Kidney epithelial cell (primary cell): ENCODE results near the gene ANKS1B. TPM values are rescaled to one million over a fixed set of nuclear protein-coding genes. Genes with fewer than 3 reads are reported as not detected.

Experiments used
- DNase-seq: peaks from one replicate; pipeline ENCODE4 v3.0.0-alpha.2; 2010; ENCODE audit warnings: low read depth
- H3K27me3 ChIP-seq: 2 replicates; pipeline ENCODE4 v1.6.0; 2011; ENCODE audit warnings: low read length; ENCODE audit not compliant: control insufficient read depth, insufficient read depth
- H3K36me3 ChIP-seq: 2 replicates; pipeline ENCODE4 v1.5.1; 2011; ENCODE audit warnings: low read length; ENCODE audit not compliant: control insufficient read depth, insufficient read depth
- H3K4me3 ChIP-seq: 2 replicates; pipeline ENCODE4 v1.5.1; 2011; ENCODE audit warnings: low read depth, mild to moderate bottlenecking, control low read depth, low read length
- total RNA-seq: library from RNA; depleted of rRNA; stranded (reverse); fragments of >200 nt; gene quantifications from 2 replicates; pipeline ENCODE4 v1.2.3, GENCODE V29; 2015
- TF ChIP-seq, protein P1 (sequence below): IDR thresholded peaks from 2 replicates; pipeline ENCODE4 v1.5.1; 2011; ENCODE audit warnings: mild to moderate bottlenecking, moderate library complexity, low read length, control low read depth, inconsistent platforms; ENCODE audit not compliant: insufficient read depth, poor library complexity, severe bottlenecking

ANKS1B gene
- total RNA-seq, 1 donor from 2014 or later: 0.13 TPM

- Histone ChIP-seq H3K4me3 (no peak overlapping the region), H3K36me3 (no peaks in the 10 kb centered on the region), H3K27me3 (no peaks in the 10 kb centered on the region)
- no peak for DNase-seq
- TF ChIP-seq, protein P1, sequence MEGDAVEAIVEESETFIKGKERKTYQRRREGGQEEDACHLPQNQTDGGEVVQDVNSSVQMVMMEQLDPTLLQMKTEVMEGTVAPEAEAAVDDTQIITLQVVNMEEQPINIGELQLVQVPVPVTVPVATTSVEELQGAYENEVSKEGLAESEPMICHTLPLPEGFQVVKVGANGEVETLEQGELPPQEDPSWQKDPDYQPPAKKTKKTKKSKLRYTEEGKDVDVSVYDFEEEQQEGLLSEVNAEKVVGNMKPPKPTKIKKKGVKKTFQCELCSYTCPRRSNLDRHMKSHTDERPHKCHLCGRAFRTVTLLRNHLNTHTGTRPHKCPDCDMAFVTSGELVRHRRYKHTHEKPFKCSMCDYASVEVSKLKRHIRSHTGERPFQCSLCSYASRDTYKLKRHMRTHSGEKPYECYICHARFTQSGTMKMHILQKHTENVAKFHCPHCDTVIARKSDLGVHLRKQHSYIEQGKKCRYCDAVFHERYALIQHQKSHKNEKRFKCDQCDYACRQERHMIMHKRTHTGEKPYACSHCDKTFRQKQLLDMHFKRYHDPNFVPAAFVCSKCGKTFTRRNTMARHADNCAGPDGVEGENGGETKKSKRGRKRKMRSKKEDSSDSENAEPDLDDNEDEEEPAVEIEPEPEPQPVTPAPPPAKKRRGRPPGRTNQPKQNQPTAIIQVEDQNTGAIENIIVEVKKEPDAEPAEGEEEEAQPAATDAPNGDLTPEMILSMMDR: peak; percentile 58
These were observed 985.9 kb downstream of the ANKS1B start for GRCh38 chr12:98998697-98999299.

GRCh38 chr12:98997899-98998298 lies 986.8 kb downstream of the ANKS1B start:
- no peaks in the 10 kb centered on the region for H3K27me3 ChIP-seq
- H3K36me3 ChIP-seq: no peaks in the 10 kb centered on the region
- TF ChIP-seq, protein P1: no peak
- DNase-seq: no peak
- H3K4me3 ChIP-seq: no peak overlapping the region

GRCh38 chr12:98990648-98991047 lies 994.1 kb downstream of the ANKS1B start:
- no peak for DNase-seq
- TF ChIP-seq, protein P1: no peak
- no peak overlapping the region for H3K4me3 ChIP-seq
- H3K36me3 ChIP-seq: no peaks in the 10 kb centered on the region
- no peaks in the 10 kb centered on the region for H3K27me3 ChIP-seq

DNA sequence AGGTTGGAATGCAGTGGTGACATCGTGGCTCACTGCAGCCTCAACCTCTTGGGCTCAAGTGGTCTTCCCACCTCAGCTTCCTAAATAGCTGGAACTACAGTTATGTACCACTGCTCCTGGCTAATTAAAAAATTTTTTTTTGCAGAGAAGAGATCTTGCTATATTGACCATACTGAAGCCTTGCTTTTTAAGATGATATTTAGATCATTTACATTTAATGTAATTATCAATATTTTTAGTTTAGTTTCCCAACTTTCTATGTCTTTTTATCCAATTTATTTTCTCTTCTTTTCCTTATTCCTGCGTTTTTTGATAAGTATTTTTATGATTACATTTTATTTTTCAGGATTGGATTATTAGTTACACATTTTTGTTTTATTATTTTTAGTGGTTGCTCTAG lies 999.6 kb downstream of the ANKS1B start:
- TF ChIP-seq, protein P1: no peak
- Histone ChIP-seq H3K27me3 (no peaks in the 10 kb centered on the region), H3K36me3 (no peaks in the 10 kb centered on the region), H3K4me3 (no peak overlapping the region)
- DNase-seq: no peak

GRCh38 chr12:98983647-98984046 lies 1001.1 kb downstream of the ANKS1B start:
- Histone ChIP-seq H3K4me3 (no peak overlapping the region), H3K27me3 (no peaks in the 10 kb centered on the region), H3K36me3 (no peaks in the 10 kb centered on the region)
- no peak for DNase-seq
- TF ChIP-seq, protein P1: no peak

DNA sequence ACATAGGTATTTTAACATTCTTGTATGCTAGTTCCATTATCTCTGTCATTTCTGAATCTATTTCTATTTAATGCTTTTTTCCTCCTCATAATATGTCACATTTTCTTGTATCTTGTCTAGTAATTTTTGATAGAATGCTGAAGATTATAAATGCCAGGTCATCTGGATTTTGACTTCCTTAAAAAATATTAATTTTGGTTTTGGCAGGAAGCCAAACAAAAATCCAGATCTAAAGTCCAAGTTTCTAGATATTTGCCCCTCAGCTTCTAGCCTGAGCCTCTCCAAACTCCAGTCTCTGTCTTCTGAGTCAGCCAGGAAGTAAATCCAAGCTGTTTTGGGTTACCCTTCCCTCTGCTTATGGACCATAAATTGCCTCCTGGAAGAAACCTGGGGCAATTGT lies 1004.2 kb downstream of the ANKS1B start:
- DNase-seq: no peak
- H3K27me3 ChIP-seq: no peaks in the 10 kb centered on the region
- TF ChIP-seq, protein P1: no peak

More for the DNA sequence above, 1004.2 kb downstream of the ANKS1B start:
- no peak overlapping the region for H3K4me3 ChIP-seq
- H3K36me3 ChIP-seq: no peaks in the 10 kb centered on the region
